GM19328 (cell line): Measurements from ENCODE around the gene CACNA1S.

Experiments
- ATAC-seq: cut with Tn5 transposase; IDR thresholded peaks from one replicate; pipeline ENCODE4 v1.9.1; 2021; ENCODE audit warnings: mild to moderate bottlenecking, moderate library complexity; ENCODE audit not compliant: unreplicated experiment

CACNA1S gene

GRCh38 chr1:200990114-200990513 is 122.1 kb downstream of the CACNA1S start:
- ATAC-seq: no peak
